Activated effector memory CD4-positive, alpha-beta T cell treated with anti-CD3 and anti-CD28 coated beads, Interleukin-2, amount 50 U/mL, for 16 hours (primary cell): Measurements from ENCODE around the gene PRRG4.
"Not testable (repeated sequence)": the region's sequence is repeated elsewhere in the genome, so short reads cannot be mapped to it uniquely, and the experiment has no call there.

Experiments used
- DNase-seq: peaks from one replicate; pipeline ENCODE4 v3.0.0-alpha.2; 2020

The PRRG4 gene

GRCh38 chr11:32887707-32888383, 58.1 kb downstream of the PRRG4 start:
- DNase-seq = not testable (repeated sequence)

- not testable (repeated sequence) for DNase-seq
Measured at GRCh38 chr11:32888384-32888710, 58.6 kb downstream of the PRRG4 start.

GRCh38 chr11:32888805-32889204, 59.1 kb downstream of the PRRG4 start:
- no peak for DNase-seq

GRCh38 chr11:32890843-32891656, 61.3 kb downstream of the PRRG4 start:
- DNase-seq = no peak

DNA sequence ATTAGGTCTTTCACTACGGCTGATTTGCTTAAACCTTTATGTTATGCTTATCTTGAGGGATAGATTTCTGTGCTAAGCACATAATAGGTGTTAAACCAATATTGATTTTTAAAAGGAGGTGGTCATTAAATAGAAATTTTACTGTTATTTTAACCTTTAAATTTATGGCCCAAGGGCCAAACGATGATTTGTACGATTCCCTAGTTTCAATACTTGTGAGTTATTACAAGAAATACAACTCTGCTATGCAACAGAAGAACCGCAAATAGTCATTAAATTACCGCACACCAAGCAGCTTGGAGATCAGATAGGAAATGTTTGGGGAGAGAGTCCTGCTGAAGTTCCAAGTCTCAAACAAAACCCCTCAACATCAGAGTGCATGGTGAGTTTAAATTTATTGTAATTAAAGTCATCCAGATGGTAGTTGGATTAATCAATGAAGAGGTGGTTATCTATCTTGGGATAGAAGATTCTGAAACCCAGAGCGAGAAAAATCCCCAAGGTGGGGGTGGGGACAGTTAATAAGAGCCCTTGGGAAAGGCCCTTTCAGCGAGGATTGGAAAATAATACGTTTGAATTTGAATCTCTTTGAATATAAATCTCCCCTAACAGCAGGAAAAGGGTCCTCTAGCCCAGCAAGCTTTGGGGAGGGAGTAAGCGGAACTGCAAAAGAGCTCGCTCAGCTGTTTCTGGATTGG, 62.1 kb downstream of the PRRG4 start:
- no peak for DNase-seq

DNA sequence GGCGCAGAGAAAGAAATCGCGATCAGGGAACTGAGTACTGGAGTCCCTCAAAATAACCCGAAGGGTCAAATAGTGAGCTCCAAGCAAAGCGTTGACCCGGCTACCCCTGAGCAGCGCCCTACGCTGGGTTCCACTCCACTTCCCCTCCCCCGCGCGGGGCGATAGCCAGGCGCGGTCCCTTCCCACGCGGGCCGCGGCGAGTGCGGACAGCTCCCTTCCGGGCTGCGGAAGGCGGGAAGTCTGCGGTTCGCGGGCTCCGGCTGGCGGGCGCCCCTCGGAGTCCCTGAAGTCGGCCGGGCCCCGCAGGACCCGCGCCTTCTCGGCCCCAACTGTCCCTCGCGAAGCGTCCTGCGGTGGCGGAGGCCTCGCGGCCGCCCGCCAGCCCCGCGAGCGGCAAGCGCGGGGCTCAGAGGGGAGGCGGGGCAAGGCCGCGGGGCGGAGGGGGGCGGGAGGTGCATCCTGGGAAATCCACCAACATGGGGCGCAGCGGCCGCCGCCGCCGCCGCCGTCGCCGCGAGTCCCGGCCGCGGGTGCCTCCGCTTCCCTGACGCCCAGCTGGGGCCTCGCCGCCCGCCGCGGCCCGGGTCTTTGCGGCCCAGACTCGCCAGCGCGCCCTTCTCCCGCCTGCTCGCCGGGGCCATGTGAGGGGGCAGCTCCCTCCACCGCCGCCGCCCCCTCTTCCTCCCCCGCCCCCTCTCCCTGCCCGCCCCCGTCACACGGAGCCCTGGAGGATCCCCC, 62.8 kb downstream of the PRRG4 start, which contains the start of gene QSER1:
Gene QSER1, plus strand, starts transcription at position 457 of the 738 bp plus-strand sequence. CDS start 315 bp downstream, outside the sequence.
- DNase-seq = peak; percentile 87

- no peak for DNase-seq
Measured at GRCh38 chr11:32893093-32893342, 63.3 kb downstream of the PRRG4 start.

- DNase-seq = peak; percentile 83
Measured at GRCh38 chr11:32893343-32894148, 63.8 kb downstream of the PRRG4 start.

DNA sequence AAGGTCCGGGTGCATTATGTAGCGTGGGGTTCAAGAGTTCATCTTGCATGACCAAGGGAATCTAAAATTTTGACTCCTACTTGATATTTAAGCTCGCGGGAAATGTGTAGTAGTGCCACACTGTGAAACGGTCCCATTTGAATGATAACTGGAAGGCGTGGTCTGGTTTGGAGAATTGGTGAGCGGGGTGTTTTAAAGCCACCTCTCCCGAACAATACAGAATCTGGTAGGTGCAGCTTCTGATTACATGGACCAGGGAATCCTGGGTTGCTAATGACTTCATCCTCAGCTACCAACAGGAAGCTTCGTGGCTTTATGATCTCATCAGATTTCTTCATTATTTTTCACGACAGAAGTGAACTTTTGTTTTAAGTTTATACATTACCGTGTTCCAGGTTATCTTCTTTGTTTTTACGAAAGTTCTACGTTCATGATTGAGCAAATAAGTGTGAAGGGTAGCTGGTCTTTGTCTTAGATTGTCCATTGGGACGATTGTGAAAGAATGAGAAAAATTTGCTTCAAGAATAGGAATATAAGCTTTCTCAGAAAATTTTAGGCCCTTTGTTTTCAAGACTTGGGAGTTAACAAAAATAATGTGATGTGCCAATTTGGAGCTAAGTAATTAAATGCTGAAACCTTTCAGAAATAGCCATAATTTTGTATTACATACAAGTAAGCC, 64.6 kb downstream of the PRRG4 start:
- no peak for DNase-seq

GRCh38 chr11:32894921-32895320, 65.2 kb downstream of the PRRG4 start:
- no peak for DNase-seq

DNA sequence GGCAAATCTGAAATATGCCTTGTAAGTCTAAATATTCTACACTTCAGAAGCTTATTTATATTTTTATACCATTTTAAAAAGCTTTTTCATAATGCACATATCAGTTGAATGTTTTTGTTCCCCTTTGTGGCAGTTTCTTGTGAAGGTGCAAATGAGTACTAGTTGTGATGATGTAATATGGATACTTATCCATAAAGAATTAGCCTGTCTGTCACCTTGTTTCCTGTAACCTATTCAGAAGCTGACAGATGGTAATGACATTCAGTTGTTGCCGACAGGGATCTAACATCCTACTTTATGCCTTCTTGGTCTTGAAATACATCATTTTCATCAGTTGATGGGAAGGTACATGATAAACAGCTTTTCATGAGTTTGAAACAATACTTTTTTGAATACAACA, 65.7 kb downstream of the PRRG4 start:
- no peak for DNase-seq

DNA sequence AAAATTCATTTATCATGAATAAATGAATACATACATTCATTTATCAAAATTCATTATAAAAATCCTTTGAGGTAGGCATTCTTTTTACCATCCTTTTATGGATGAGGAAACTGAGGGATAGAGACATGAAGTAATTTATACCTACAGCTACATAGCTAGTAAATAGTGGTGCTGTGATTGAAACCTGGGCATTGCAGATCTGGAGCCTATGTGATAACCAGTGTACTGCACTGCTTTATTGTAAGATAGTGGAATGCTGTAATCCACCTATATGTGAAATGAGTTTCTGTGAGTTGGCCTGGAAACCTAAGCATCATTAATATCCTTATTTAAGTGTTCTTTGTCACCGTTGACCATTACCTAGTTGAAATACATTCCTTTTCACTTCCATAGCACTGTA, 67.4 kb downstream of the PRRG4 start:
- no peak for DNase-seq

- no peak for DNase-seq
Measured at GRCh38 chr11:32899438-32899837, 69.7 kb downstream of the PRRG4 start.

DNA sequence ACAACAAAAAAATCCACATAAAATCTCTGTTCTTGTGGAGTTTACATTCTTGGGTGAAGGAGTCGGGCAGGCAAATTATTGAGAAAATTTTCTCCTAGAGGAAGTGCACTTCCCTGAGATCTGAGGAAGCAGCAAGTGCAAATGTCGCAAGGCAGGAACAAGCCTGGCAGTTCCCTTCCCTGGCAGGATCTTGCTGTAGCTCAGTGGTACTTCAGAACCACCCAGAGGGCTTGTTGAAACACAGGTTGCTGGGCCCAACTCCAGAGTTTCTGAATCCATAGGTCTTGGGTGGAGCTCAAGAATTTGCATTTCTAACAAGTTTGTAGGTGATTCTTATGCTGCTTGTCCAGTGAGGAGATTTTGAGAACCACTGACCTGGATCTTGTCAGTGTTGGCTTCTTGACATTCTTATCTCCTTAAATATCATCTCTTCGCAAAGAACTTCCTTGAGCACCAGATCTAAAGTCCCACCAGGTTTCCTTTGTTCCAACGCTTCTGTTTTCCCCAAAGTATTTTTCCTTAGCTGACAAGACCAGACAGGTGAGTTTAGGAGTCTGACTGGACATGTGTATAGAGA, 72.5 kb downstream of the PRRG4 start:
- no peak for DNase-seq

GRCh38 chr11:32905028-32905667, 75.4 kb downstream of the PRRG4 start:
- DNase-seq = no peak
